Measurements from ENCODE around the gene PUM2.

- TF ChIP-seq CTCF (IDR thresholded peaks at IDR 0.05) (no peak), POLR2A (IDR thresholded peaks at IDR 0.05) (no peak)
Measured at GRCh38 chr2:20307311-20307710, 43.3 kb downstream of the PUM2 start.

All from esophagus squamous epithelium (tissue), 4 donors.